GM19099 (cell line): ENCODE results near the gene CNTN4.

Experiments used
- POLR2A ChIP-seq: IDR thresholded peaks from 3 replicates; pipeline ENCODE4 v1.6.1; 2011; ENCODE audit warnings: low read depth; ENCODE audit not compliant: insufficient read length; ENCODE audit errors: extremely low read depth

The CNTN4 gene

GRCh38 chr3:3065876-3066275 is 967.2 kb downstream of the CNTN4 start:
- no peak for TF ChIP-seq POLR2A

GRCh38 chr3:3066378-3066777 is 967.7 kb downstream of the CNTN4 start:
- TF ChIP-seq POLR2A = no peak

- TF ChIP-seq POLR2A = no peak
These were observed 968.2 kb downstream of the CNTN4 start for GRCh38 chr3:3066910-3067309.

GRCh38 chr3:3068358-3068881 is 969.8 kb downstream of the CNTN4 start:
- no peak for TF ChIP-seq POLR2A

GRCh38 chr3:3069723-3070122 is 971.1 kb downstream of the CNTN4 start:
- TF ChIP-seq POLR2A = no peak

- no peak for TF ChIP-seq POLR2A
These were observed 972.5 kb downstream of the CNTN4 start for GRCh38 chr3:3071136-3071535.

GRCh38 chr3:3074551-3075257 is 976.0 kb downstream of the CNTN4 start:
- no peak for TF ChIP-seq POLR2A

- no peak for TF ChIP-seq POLR2A
These were observed 981.6 kb downstream of the CNTN4 start for GRCh38 chr3:3080309-3080708.

- no peak for TF ChIP-seq POLR2A
These were observed 982.9 kb downstream of the CNTN4 start for GRCh38 chr3:3081381-3082233.

- no peak for TF ChIP-seq POLR2A
These were observed 983.7 kb downstream of the CNTN4 start for GRCh38 chr3:3082234-3082924.

GRCh38 chr3:3084890-3085289 is 986.2 kb downstream of the CNTN4 start:
- no peak for TF ChIP-seq POLR2A

GRCh38 chr3:3085782-3086181 is 987.1 kb downstream of the CNTN4 start:
- no peak for TF ChIP-seq POLR2A

- TF ChIP-seq POLR2A = no peak
These were observed 987.6 kb downstream of the CNTN4 start for GRCh38 chr3:3086239-3086638.

- no peak for TF ChIP-seq POLR2A
These were observed 988.6 kb downstream of the CNTN4 start for GRCh38 chr3:3087279-3087678.

- TF ChIP-seq POLR2A = no peak
These were observed 989.2 kb downstream of the CNTN4 start for GRCh38 chr3:3087716-3088465.
